Measurements from ENCODE around the gene GNAO1.

The GNAO1 gene

DNA sequence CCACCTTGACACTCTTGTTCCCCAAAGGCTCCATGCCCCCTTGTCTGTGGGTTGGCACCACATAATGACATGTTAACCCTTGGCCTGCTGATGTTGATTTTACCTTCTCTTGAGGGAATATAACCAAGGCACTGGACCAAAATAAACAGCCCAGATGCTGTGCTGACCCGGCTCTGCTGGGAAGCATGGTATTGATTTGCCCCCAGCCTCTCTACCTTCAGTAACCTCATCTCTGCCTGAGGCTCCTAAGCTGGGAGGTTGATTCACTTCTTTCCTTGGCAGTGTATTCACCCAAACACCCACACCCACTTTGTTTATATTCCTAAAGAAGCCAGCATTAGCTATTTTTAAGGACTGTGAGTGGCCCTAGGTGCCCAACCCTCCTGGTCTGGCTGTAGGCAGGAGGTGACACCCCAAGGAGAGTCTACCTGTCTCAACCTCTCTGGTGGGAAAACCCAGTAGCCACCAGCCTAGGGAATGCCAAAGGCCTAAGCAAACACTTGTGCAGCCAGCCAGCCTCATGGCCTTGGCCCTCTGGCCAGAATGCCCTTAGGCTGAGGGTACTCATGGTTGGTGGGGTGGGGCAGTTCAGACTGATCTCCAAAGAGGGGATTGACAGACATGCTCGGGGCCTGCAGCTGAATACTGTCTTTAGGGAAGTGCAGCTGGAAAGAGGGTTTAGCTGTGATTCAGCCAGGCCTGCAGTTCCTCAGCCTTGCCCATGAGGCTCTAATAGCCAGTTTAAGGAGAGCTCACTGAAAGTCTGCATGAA is 42.7 kb downstream of the GNAO1 start:
- no peaks in the 10 kb centered on the region for H3K27me3 Mint-ChIP-seq
- no peaks in the 10 kb centered on the region for H3K9me3 Mint-ChIP-seq
- H3K4me1 Mint-ChIP-seq (ENCODE audit: low read depth in 2 of 2), result peaks cover 3 to 9% of the 10 kb centered on the region in 2 donors
- no peak for DNase-seq
- H3K36me3 Mint-ChIP-seq (ENCODE audit: insufficient read depth), result no peaks in the 10 kb centered on the region
- H3K27ac Mint-ChIP-seq, result no peak overlapping the region
- no peak overlapping the region for H3K4me3 Mint-ChIP-seq
- ATAC-seq (replicated peaks), result no peak

GRCh38 chr16:56234737-56235136 is 43.4 kb downstream of the GNAO1 start:
- Mint-ChIP-seq H3K27me3 (no peaks in the 10 kb centered on the region), H3K4me1 (ENCODE audit: low read depth in 2 of 2) (peaks cover 3 to 9% of the 10 kb centered on the region in 2 donors), H3K27ac (no peak overlapping the region), H3K9me3 (no peaks in the 10 kb centered on the region), H3K36me3 (ENCODE audit: insufficient read depth) (no peaks in the 10 kb centered on the region), H3K4me3 (no peak overlapping the region)
- no peak for ATAC-seq (replicated peaks)
- DNase-seq, result no peak

- Mint-ChIP-seq H3K4me3 (no peak overlapping the region), H3K27ac (peak overlapping the region in 1 of 2 donors; percentile 44), H3K27me3 (no peaks in the 10 kb centered on the region), H3K4me1 (ENCODE audit: low read depth in 2 of 2) (peaks cover 5 to 6% of the 10 kb centered on the region in 2 donors), H3K36me3 (ENCODE audit: insufficient read depth) (no peaks in the 10 kb centered on the region), H3K9me3 (no peaks in the 10 kb centered on the region)
- ATAC-seq (replicated peaks) (no peak), DNase-seq (no peak)
Observed at GRCh38 chr16:56237451-56237930, 46.2 kb downstream of the GNAO1 start.

DNA sequence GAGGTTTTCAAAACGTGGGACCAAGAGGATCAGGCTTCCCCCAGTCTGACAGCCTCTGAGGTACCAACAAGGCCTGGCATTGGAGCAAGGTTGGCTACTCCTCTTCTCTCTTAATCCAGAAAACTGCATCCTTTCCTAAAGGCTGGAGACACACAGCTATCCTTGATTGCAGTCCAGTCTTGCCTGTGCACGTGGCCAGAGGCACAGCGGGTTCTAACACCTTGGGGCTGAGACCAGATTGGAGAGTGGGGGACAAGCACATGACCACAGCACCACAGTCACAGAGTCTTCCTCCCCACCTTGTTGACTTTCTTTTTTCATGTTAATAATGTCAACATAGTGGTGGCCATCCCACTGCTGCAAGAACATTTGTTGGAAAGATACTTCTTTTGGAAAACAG is 46.9 kb downstream of the GNAO1 start:
- Mint-ChIP-seq H3K36me3 (ENCODE audit: insufficient read depth) (no peaks in the 10 kb centered on the region), H3K4me1 (ENCODE audit: low read depth in 2 of 2) (peaks cover 5 to 6% of the 10 kb centered on the region in 2 donors)

GRCh38 chr16:56241596-56241995 is 50.3 kb downstream of the GNAO1 start:
- Mint-ChIP-seq H3K4me3 (no peak overlapping the region), H3K27me3 (no peaks in the 10 kb centered on the region), H3K27ac (no peak overlapping the region), H3K36me3 (ENCODE audit: insufficient read depth) (peaks cover under 1% of the 10 kb centered on the region), H3K9me3 (no peaks in the 10 kb centered on the region), H3K4me1 (ENCODE audit: low read depth in 2 of 2) (peaks cover 0 to 5% of the 10 kb centered on the region in 2 donors)
- ATAC-seq (replicated peaks), result no peak
- DNase-seq, result no peak

More for the DNA sequence above, 46.9 kb downstream of the GNAO1 start:
- ATAC-seq (replicated peaks) (no peak), DNase-seq (no peak)
- Mint-ChIP-seq H3K4me3 (no peak overlapping the region), H3K9me3 (no peaks in the 10 kb centered on the region), H3K27me3 (no peaks in the 10 kb centered on the region), H3K27ac (no peak overlapping the region)

DNA sequence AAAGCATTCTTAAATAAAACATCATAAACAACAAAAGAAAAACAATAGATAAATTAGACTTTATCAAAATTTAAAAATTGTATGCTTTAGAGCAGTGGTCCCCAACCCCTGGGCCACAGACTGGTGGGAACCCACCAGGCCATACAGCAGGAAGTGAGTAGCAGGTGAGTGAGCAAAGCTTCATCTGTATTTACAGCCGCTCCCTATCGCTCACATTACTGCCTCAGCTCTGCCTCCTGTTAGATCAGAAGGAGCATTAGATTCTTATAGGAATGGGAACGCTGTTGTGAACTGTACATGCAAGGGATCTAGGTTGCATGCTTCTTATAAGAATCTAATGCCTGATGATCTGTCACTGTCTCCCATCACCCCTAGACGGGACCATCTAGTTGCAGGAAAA is 51.5 kb downstream of the GNAO1 start:
- H3K27ac Mint-ChIP-seq, result no peak overlapping the region
- peaks cover 6% of the 10 kb centered on the region for H3K36me3 Mint-ChIP-seq (ENCODE audit: insufficient read depth)
- DNase-seq, result no peak
- H3K27me3 Mint-ChIP-seq, result no peaks in the 10 kb centered on the region
- no peak overlapping the region for H3K4me3 Mint-ChIP-seq
- peaks cover 0 to 10% of the 10 kb centered on the region in 2 donors for H3K4me1 Mint-ChIP-seq (ENCODE audit: low read depth in 2 of 2)
- no peak for ATAC-seq (replicated peaks)
- no peaks in the 10 kb centered on the region for H3K9me3 Mint-ChIP-seq

GRCh38 chr16:56244612-56245011 is 53.3 kb downstream of the GNAO1 start:
- peaks cover 5 to 10% of the 10 kb centered on the region in 2 donors for H3K4me1 Mint-ChIP-seq (ENCODE audit: low read depth in 2 of 2)
- no peak overlapping the region for H3K4me3 Mint-ChIP-seq
- no peak for DNase-seq
- H3K27me3 Mint-ChIP-seq, result no peaks in the 10 kb centered on the region
- no peaks in the 10 kb centered on the region for H3K9me3 Mint-ChIP-seq
- H3K36me3 Mint-ChIP-seq (ENCODE audit: insufficient read depth), result peaks cover 6% of the 10 kb centered on the region
- no peak overlapping the region for H3K27ac Mint-ChIP-seq
- no peak for ATAC-seq (replicated peaks)

- H3K4me3 Mint-ChIP-seq, result no peak overlapping the region
- no peaks in the 10 kb centered on the region for H3K27me3 Mint-ChIP-seq
- H3K9me3 Mint-ChIP-seq, result no peaks in the 10 kb centered on the region
- ATAC-seq (replicated peaks) (no peak), DNase-seq (no peak)
- H3K36me3 Mint-ChIP-seq (ENCODE audit: insufficient read depth), result peaks cover 6% of the 10 kb centered on the region
- peaks cover 5 to 8% of the 10 kb centered on the region in 2 donors for H3K4me1 Mint-ChIP-seq (ENCODE audit: low read depth in 2 of 2)
- no peak overlapping the region for H3K27ac Mint-ChIP-seq
Observed at GRCh38 chr16:56245197-56245596, 53.9 kb downstream of the GNAO1 start.

GRCh38 chr16:56246051-56246817 is 54.9 kb downstream of the GNAO1 start:
- no peaks in the 10 kb centered on the region for H3K27me3 Mint-ChIP-seq
- peaks cover 5 to 10% of the 10 kb centered on the region in 2 donors for H3K4me1 Mint-ChIP-seq (ENCODE audit: low read depth in 2 of 2)
- no peaks in the 10 kb centered on the region for H3K9me3 Mint-ChIP-seq
- H3K36me3 Mint-ChIP-seq (ENCODE audit: insufficient read depth), result peaks cover 6% of the 10 kb centered on the region
- peak overlapping the region; percentile 16 to 70 for H3K27ac Mint-ChIP-seq
- no peak for ATAC-seq (replicated peaks)
- no peak for DNase-seq
- no peak overlapping the region for H3K4me3 Mint-ChIP-seq

DNA sequence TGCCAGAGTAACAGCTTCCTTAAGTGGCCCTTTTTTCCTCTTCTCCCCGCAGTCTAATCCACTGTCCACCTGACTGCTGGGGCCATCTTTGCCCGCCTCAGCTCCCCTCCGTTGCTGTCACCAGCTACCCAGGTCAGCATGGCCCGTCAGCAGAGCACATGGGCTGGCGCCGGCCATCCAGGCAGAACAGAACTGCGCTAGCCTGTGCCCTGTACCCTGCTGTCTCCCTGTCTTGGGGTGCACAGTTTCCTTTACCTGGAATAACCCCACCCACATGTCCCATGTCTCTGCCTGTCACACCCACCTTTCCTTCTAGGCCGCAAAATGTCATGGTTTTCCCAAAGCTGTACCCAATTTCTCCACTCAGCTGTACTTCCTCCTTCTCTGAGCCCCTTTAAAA is 55.7 kb downstream of the GNAO1 start:
- H3K36me3 Mint-ChIP-seq (ENCODE audit: insufficient read depth), result peaks cover 6% of the 10 kb centered on the region
- no peaks in the 10 kb centered on the region for H3K27me3 Mint-ChIP-seq
- no peaks in the 10 kb centered on the region for H3K9me3 Mint-ChIP-seq
- peaks cover 5 to 10% of the 10 kb centered on the region in 2 donors for H3K4me1 Mint-ChIP-seq (ENCODE audit: low read depth in 2 of 2)
- no peak overlapping the region for H3K4me3 Mint-ChIP-seq
- ATAC-seq (replicated peaks) (no peak), DNase-seq (no peak)
- peak overlapping the region in 1 of 2 donors; percentile 70 for H3K27ac Mint-ChIP-seq

DNA sequence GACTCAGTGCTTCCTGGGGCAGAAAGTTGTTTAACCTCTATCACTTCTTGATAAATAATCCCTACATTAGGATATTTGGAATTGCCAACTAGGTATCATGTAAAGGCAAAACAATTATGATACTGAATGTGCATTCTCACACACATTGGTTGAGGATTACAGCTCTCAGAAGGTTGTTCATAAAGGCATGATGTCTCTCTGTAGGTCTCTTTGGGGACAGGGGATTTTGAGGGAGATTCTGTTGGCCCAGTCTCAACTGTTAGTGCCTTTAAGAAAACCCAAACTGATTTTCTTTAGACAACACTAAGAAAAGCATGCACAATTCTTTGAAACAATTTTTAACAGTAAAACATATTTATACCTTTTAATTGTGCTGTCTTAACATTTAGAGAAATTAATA is 56.5 kb downstream of the GNAO1 start:
- Mint-ChIP-seq H3K27me3 (no peaks in the 10 kb centered on the region), H3K4me1 (ENCODE audit: low read depth in 2 of 2) (peaks cover 5 to 10% of the 10 kb centered on the region in 2 donors), H3K9me3 (no peaks in the 10 kb centered on the region), H3K4me3 (no peak overlapping the region), H3K27ac (peak overlapping the region in 1 of 2 donors; percentile 67), H3K36me3 (ENCODE audit: insufficient read depth) (peaks cover 6% of the 10 kb centered on the region)
- DNase-seq, result no peak
- no peak for ATAC-seq (replicated peaks)

DNA sequence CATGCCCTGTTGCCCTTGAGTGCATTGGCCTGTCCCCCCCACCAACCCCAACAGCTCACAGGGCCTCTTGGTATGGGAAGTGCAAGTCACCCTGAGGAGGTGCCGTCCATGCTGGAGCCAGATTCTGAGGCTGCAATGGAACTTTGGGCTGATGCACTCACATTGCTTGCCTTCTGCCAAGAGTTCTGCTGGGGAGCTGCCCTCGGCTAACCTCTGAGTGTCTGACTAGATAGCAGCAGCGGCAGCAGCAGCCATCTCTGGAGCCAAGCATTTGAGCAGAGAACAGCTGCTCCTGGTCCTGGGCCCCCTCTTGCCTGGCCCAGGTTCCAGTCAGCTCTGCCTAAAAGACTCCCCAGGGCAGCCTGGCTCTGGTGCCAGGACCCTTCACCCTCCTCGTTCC is 61.5 kb downstream of the GNAO1 start:
- DNase-seq (no peak), ATAC-seq (replicated peaks) (no peak)
- H3K4me1 Mint-ChIP-seq (ENCODE audit: low read depth in 2 of 2), result peaks cover 2 to 33% of the 10 kb centered on the region in 2 donors
- H3K27me3 Mint-ChIP-seq, result no peaks in the 10 kb centered on the region
- H3K9me3 Mint-ChIP-seq, result no peaks in the 10 kb centered on the region
- no peak overlapping the region for H3K4me3 Mint-ChIP-seq
- no peaks in the 10 kb centered on the region for H3K36me3 Mint-ChIP-seq (ENCODE audit: insufficient read depth)
- no peak overlapping the region for H3K27ac Mint-ChIP-seq

DNA sequence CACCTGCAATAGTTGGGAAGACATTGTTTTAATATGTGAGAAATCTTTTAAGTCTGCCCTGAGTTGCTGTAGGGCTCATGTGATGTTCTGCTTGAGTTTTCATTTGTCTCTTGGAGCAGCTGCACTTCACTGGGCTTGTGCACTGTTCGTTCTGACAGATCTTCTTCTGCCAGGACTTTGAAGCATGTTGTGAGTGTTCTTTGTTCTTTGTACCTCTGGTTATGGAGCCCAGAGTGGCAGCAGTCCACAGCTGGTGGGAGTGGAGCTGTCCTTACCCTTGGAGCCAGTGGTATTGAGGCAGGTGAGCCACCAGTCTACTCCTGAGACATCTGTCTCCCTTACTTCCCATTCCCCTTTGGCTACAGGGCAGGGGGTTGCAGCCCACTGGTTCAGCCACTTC is 64.6 kb downstream of the GNAO1 start:
- Mint-ChIP-seq H3K4me3 (no peak overlapping the region), H3K9me3 (no peaks in the 10 kb centered on the region), H3K36me3 (ENCODE audit: insufficient read depth) (no peaks in the 10 kb centered on the region), H3K4me1 (ENCODE audit: low read depth in 2 of 2) (peaks cover 11 to 37% of the 10 kb centered on the region in 2 donors), H3K27ac (no peak overlapping the region), H3K27me3 (no peaks in the 10 kb centered on the region)
- no peak for DNase-seq
- no peak for ATAC-seq (replicated peaks)

- ATAC-seq (replicated peaks), result no peak
- Mint-ChIP-seq H3K9me3 (no peaks in the 10 kb centered on the region), H3K27me3 (no peaks in the 10 kb centered on the region), H3K4me1 (ENCODE audit: low read depth in 2 of 2) (peaks cover 25 to 48% of the 10 kb centered on the region in 2 donors), H3K4me3 (no peak overlapping the region), H3K27ac (peak overlapping the region in 1 of 2 donors; percentile 66), H3K36me3 (ENCODE audit: insufficient read depth) (peaks cover 3% of the 10 kb centered on the region)
- DNase-seq, result no peak
Observed at GRCh38 chr16:56257239-56257638, 66.0 kb downstream of the GNAO1 start.
